CD4-positive, alpha-beta T cell treated with Interleukin-10 for 1 hour (primary cell): ENCODE data around the gene ABHD5.
"Not testable (repeated sequence)": the region's sequence is repeated elsewhere in the genome, so short reads cannot be mapped to it uniquely, and the experiment has no call there.

Source experiments
- DNase-seq: peaks from one replicate; pipeline ENCODE4 v3.0.0-alpha.2; 2020

ABHD5 gene

GRCh38 chr3:43690400-43691119 lies at the start of gene ABHD5:
ABHD5 (plus strand) TSS chr3:43690938; CDS start chr3:43690993, 55 bp downstream.
- peak; percentile 96 for DNase-seq

DNA sequence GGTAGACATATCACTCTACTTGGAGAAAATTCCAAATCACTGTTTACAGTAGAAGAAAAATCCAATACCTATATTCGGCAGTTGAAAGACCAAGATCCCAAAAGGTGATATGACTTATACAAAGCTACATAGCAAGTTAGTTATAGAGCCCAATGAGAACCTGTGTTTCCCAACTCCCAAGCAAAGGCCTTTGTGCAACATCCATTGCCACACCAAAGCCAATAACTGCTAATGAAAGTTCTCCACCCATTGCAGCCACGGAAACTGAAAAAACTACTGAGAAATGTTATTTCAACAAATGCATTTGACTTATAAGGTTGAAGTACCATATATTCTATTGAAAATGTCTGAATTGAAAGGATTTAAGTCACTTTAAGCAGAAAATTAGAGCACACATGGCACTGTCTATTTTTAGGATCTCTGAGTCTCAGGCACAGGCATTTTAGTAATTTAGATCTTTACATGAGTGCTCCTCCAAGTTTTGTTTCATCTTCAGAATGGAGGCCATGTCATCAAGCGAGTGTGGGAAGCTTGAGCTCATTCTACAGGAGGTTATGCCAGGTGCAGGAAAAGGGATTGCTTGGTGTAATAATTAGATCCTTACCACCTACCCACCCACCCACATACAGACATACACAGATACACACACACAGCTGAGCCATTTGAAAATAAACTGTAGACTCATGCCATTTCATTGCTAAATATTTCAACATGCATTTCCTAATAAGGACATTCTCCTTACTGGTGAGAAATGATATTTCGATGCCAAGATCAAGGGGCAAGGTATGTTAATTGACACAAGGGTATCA lies 49.2 kb upstream of the ABHD5 start:
- no peak for DNase-seq

GRCh38 chr3:43644443-43644842 lies 46.3 kb upstream of the ABHD5 start:
- no peak for DNase-seq

- DNase-seq: no peak
Measured at GRCh38 chr3:43647331-43648166, 43.2 kb upstream of the ABHD5 start.

- no peak for DNase-seq
Measured at GRCh38 chr3:43648957-43649356, 41.8 kb upstream of the ABHD5 start.

DNA sequence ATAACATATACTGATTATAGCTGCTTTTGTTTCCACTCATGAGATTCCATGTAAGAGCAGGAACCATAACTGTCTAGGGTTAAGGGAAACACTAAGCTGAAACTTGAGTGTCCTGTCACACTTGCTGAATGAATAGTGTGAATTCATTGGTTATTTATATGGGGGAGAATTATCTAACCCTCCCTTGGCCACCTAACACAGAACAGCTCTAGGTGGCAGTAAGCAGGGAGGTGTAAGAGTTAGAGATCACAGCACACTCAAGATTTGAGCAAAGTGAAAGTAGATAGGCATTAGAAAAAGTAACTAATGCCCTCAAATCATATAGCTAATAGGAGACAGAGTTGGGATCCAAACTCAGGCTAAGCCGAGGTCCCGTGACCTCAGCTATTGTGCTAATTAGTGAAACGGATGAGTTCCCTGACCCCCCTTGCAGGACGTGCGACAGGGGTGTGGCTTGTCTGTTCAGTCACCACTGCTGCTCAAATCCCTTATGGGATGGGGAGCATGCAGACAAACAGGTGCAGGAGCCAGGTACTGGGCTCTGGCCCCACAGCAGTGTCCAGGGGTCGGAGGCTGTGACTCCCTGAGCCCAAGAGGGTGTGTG lies 41.3 kb upstream of the ABHD5 start:
- DNase-seq: no peak

DNA sequence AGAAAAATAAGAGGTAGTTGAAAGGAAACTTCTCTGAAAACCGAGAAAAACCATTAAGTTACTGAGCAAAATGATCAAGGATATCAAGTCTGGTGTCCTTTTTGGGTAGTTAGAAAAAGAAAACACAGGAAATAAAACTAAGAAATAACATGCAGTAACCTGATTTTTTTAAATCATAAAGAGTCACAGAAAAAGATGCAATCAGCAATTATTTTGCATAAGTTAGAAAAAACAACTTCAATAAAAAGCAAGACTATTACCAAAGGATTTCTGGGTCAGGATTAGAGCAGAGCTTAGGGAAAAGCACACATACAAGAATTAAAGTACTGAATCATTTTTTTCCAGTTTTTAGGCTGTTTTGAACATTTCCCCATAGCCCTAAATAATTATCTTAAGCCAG lies 40.4 kb upstream of the ABHD5 start:
- no peak for DNase-seq

GRCh38 chr3:43656390-43656789 lies 34.3 kb upstream of the ABHD5 start:
- DNase-seq: not testable (repeated sequence)

DNA sequence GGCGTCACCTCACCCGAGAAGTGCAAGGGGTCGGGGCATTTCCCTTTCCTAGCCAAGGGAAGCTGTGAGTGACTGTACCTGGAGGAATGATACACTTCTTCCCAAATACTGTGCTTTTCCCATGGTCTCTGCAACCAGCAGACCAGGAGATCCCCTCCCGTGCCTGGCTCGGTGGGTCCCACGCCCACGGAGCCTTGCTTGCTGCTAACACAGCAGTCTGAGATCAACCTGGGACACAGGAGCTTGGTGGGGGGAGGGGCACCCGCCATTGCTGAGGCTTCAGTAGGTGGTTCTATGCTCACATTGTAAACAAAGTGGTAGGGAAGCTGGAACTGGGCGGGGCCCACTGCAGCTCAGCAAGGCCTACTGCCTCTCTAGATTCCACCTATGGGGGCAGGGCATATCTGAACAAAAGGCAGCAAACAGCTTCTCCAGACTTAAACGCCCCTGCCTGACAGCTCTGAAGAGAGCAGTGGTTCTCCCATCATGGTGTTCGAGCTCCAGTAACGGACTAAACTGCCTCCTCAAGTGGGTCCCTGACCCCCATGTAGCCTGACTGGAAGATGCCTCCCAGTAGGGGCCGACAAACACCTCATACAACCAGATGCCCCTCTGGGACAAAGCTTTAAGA lies 31.4 kb upstream of the ABHD5 start:
- no peak for DNase-seq

DNA sequence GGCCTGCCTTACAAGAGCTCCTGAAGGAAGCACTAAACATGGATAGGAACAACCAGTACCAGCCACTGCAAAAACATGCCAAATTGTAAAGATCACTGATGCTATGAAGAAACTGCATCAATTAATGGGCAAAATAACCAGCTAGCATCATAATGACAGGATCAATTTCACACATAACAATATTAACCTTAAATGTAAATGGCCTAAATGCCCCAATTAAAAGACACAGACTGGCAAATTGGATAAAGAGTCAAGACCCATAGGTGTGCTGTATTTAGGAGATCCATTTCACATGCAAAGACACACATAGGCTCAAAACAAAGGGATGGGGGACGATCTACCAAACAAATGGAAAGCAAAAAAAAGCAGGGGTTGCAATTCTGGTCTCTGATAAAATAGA lies 29.4 kb upstream of the ABHD5 start:
- DNase-seq: not testable (repeated sequence)

DNA sequence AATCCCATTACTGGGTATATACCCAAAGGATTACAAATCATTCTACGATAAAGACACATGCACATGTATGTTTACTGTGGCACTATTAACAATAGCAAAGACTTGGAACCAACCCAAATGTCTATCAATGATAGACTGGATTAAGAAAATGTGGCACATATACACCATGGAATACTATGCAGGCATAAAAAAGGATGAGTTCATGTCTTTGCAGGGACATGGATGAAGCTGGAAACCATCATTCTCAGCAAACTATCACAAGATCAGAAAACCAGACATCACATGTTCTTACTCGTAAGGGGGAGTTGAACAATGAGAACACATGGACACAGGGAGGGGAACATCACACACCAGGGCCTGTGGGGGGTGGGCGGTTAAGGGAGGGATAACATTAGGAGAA lies 25.7 kb upstream of the ABHD5 start:
- not testable (repeated sequence) for DNase-seq

- DNase-seq: no peak
Measured at GRCh38 chr3:43670635-43671522, 19.9 kb upstream of the ABHD5 start.

GRCh38 chr3:43674345-43675085 lies 16.2 kb upstream of the ABHD5 start:
- no peak for DNase-seq

DNA sequence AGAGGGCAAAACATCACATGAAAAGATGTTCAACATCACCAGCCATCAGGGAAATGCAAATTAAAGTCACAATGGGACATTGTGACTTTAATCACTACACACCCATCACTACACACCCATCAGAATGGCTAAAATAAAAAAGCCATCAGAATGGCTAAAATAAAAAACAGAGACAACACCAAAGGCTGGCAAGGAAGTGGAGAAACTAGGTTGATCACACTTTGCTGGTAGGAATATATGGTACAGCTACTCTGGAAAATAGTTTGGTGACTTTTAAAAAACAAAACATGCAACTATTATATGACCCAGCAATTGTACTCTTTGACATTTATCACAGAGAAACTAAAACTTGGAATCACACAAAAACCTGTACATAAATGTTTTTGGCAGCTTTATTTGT lies 15.1 kb upstream of the ABHD5 start:
- no peak for DNase-seq

- DNase-seq: no peak
Measured at GRCh38 chr3:43676441-43676840, 14.3 kb upstream of the ABHD5 start.

DNA sequence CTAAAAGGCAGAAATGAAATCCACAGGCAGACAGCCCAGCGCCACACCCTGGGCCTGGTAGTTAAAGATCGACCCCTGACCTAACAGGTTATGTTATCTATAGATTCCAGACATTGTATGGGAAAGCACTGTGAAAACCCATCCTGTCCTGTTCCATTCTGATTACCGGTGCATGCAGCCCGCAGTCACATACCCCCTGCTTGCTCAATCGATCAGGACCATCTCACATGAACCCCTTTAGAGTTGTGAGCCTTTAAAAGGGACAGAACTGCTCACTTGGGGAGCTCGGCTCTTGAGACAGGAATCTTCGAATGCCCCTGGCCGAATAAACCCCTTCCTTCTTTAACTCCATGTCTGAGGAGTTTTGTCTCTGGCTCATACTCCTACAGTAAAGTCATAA lies 12.4 kb upstream of the ABHD5 start:
- DNase-seq: not testable (repeated sequence)

GRCh38 chr3:43678887-43679449 lies 11.8 kb upstream of the ABHD5 start:
- not testable (repeated sequence) for DNase-seq

DNA sequence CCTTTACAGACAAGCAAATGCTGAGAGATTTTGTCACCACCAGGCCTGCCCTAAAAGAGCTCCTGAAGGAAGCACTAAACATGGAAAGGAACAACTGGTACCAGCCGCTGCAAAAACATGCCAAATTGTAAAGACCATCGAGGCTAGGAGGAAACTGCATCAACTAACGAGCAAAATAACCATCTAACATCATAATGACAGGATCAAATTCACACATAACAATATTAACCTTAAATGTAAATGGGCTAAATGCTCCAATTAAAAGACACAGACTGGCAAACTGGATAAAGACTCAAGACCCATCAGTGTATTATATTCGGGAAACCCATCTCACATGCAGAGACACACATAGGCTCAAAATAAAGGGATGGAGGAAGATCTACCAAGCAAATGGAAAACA lies 9.9 kb upstream of the ABHD5 start:
- DNase-seq: not testable (repeated sequence)

DNA sequence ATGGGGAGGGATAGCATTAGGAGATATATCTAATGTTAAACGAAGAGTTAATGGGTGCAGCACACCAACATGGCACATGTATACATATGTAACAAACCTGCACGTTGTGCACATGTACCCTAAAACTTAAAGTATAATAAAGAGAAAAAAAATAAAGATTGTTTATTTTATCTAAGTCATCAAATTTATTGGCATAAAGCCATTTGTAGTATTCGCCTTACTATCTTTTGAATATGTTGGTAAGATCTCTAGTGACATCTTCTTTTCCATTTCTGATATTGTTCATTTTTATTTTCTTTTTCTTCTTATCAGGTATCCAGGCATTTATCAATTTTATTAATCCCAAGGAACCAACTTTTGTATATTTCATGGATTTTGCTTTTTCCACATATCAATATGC lies 5.8 kb upstream of the ABHD5 start:
- DNase-seq: no peak

- DNase-seq: no peak
Measured at GRCh38 chr3:43685921-43686320, 4.8 kb upstream of the ABHD5 start.
